HEK293 (cell line): Measurements from ENCODE around the gene CD79A.
A peak's percentile ranks its signal among the peaks of the same experiment; 100 is the strongest.

Experiments used
- CTCF ChIA-PET: fragments of 350-600 bp; formaldehyde crosslinking; extraction: SDS; loops from one replicate; lab custom pipeline; 2021; ENCODE audit warnings: antibody characterized with exemption; lab: Yijun Ruan, JAX
- POLR2A ChIA-PET: fragments of 300-600 bp; formaldehyde crosslinking; extraction: SDS; loops from one replicate; lab custom pipeline; 2020; ENCODE audit warnings: antibody characterized with exemption, inconsistent platforms; lab: Yijun Ruan, JAX
- H3K27ac ChIP-seq: fragments of 200-500 bp; sonication (Bioruptor generic); 2 replicates; pipeline ENCODE4 v1.5.1; 2014; ENCODE audit warnings: low read depth, low read length, control low read depth, inconsistent platforms; ENCODE audit errors: extremely low read depth
- H3K36me3 ChIP-seq, 2 experiments: fragments of 200-500 bp in 1 of 2; sonication (Bioruptor generic) in 1 of 2; 1 replicate in 1 of 2; 2 replicates in 1 of 2; pipeline ENCODE4 v1.5.1; 2014 to 2017; ENCODE audit warnings: inconsistent platforms in 2 of 2, low read length in 2 of 2; ENCODE audit not compliant: control insufficient read depth in 2 of 2, insufficient read depth in 1 of 2
- H3K4me1 ChIP-seq: fragments of 200-500 bp; sonication (Bioruptor generic); 2 replicates; pipeline ENCODE4 v1.5.1; 2014; ENCODE audit warnings: mild to moderate bottlenecking, low read length, inconsistent platforms; ENCODE audit not compliant: control insufficient read depth, insufficient read depth
- H3K4me3 ChIP-seq: 2 replicates; pipeline ENCODE4 v1.5.1; 2011; ENCODE audit warnings: low read depth, mild to moderate bottlenecking, control low read depth, low read length, moderate library complexity
- H3K9me3 ChIP-seq: fragments of 200-500 bp; sonication (Bioruptor generic); 2 replicates; pipeline ENCODE4 v1.5.1; 2014; ENCODE audit warnings: low read depth, low read length, inconsistent platforms; ENCODE audit not compliant: control insufficient read depth, insufficient read depth
- CTCF ChIP-seq: fragments of 450-650 bp; formaldehyde crosslinking; IDR thresholded peaks from 2 replicates; pipeline ENCODE4 v1.5.1; 2016; ENCODE audit warnings: missing biosample characterization, missing genetic modification characterization
- GFI1B ChIP-seq: fragments of 450-650 bp; formaldehyde crosslinking; IDR thresholded peaks from 2 replicates; pipeline ENCODE4 v1.5.1; 2016; ENCODE audit warnings: missing biosample characterization, missing genetic modification characterization
- GLIS2 ChIP-seq: fragments of 450-650 bp; formaldehyde crosslinking; IDR thresholded peaks from 2 replicates; pipeline ENCODE4 v1.5.1; 2016; ENCODE audit warnings: missing biosample characterization, missing genetic modification characterization
- HOXC10 ChIP-seq: sonication (generic); formaldehyde crosslinking; IDR thresholded peaks from 2 replicates; pipeline ENCODE4 v1.8.1; 2023; ENCODE audit warnings: mild to moderate bottlenecking, missing genetic modification reagents
- KLF1 ChIP-seq: fragments of 450-650 bp; formaldehyde crosslinking; IDR thresholded peaks from 2 replicates; pipeline ENCODE4 v1.5.1; 2016; ENCODE audit warnings: missing biosample characterization, missing genetic modification characterization
- TRIM28 ChIP-seq: IDR thresholded peaks from 2 replicates; pipeline ENCODE4 v1.6.1; 2011; ENCODE audit warnings: low read length, control low read depth, borderline replicate concordance
- ZBTB17 ChIP-seq: fragments of 450-650 bp; formaldehyde crosslinking; IDR thresholded peaks from 2 replicates; pipeline ENCODE4 v1.5.1; 2016; ENCODE audit warnings: missing biosample characterization, missing genetic modification characterization
- ZBTB7A ChIP-seq: fragments of 450-650 bp; formaldehyde crosslinking; IDR thresholded peaks from 2 replicates; pipeline ENCODE4 v1.5.1; 2016; ENCODE audit warnings: low read depth, missing biosample characterization, missing genetic modification characterization
- ZNF157 ChIP-seq: fragments of 450-650 bp; formaldehyde crosslinking; IDR thresholded peaks from 2 replicates; pipeline ENCODE4 v1.5.1; 2016; ENCODE audit warnings: missing biosample characterization, missing genetic modification characterization
- ZNF174 ChIP-seq: fragments of 450-650 bp; formaldehyde crosslinking; IDR thresholded peaks from 2 replicates; pipeline ENCODE4 v1.5.0; 2017; ENCODE audit warnings: missing biosample characterization, mild to moderate bottlenecking, missing genetic modification characterization
- ZNF23 ChIP-seq: fragments of 450-650 bp; formaldehyde crosslinking; IDR thresholded peaks from 2 replicates; pipeline ENCODE4 v1.5.1; 2016; ENCODE audit warnings: missing biosample characterization, missing genetic modification characterization, borderline replicate concordance
- ZNF239 ChIP-seq: fragments of 450-650 bp; formaldehyde crosslinking; IDR thresholded peaks from 2 replicates; pipeline ENCODE4 v1.5.1; 2016; ENCODE audit warnings: missing biosample characterization, missing genetic modification characterization
- ZNF366 ChIP-seq: fragments of 450-650 bp; formaldehyde crosslinking; conservative IDR thresholded peaks from 2 replicates; pipeline ENCODE4 v1.5.1; 2016; ENCODE audit warnings: missing biosample characterization, missing genetic modification characterization
- ZNF501 ChIP-seq: fragments of 450-650 bp; formaldehyde crosslinking; IDR thresholded peaks from 2 replicates; pipeline ENCODE4 v1.5.1; 2016; ENCODE audit warnings: missing biosample characterization, missing genetic modification characterization
- ZNF513 ChIP-seq: fragments of 450-650 bp; IDR thresholded peaks from 2 replicates; pipeline ENCODE4 v1.5.1; 2018; ENCODE audit warnings: missing biosample characterization, missing genetic modification characterization
- ZNF529 ChIP-seq: fragments of 450-650 bp; formaldehyde crosslinking; IDR thresholded peaks from 2 replicates; pipeline ENCODE4 v1.5.1; 2017; ENCODE audit warnings: missing genetic modification characterization, missing biosample characterization; ENCODE audit not compliant: insufficient replicate concordance
- ZNF560 ChIP-seq: fragments of 450-650 bp; formaldehyde crosslinking; IDR thresholded peaks from 2 replicates; pipeline ENCODE4 v1.5.1; 2017; ENCODE audit warnings: missing biosample characterization, missing genetic modification characterization, borderline replicate concordance
- ZNF654 ChIP-seq: fragments of 450-650 bp; formaldehyde crosslinking; IDR thresholded peaks from 2 replicates; pipeline ENCODE4 v1.5.1; 2016; ENCODE audit warnings: low read depth, missing biosample characterization, missing genetic modification characterization
- ZNF664 ChIP-seq: fragments of 450-650 bp; formaldehyde crosslinking; IDR thresholded peaks from 2 replicates; pipeline ENCODE4 v1.5.1; 2016; ENCODE audit warnings: missing biosample characterization, missing genetic modification characterization
- ZNF677 ChIP-seq: fragments of 450-650 bp; IDR thresholded peaks from 2 replicates; pipeline ENCODE4 v1.5.0; 2018; ENCODE audit warnings: missing biosample characterization, mild to moderate bottlenecking, missing genetic modification characterization, moderate library complexity
- ZNF692 ChIP-seq: fragments of 450-650 bp; formaldehyde crosslinking; IDR thresholded peaks from 2 replicates; pipeline ENCODE4 v1.5.1; 2016; ENCODE audit warnings: missing biosample characterization, missing genetic modification characterization

The CD79A gene

GRCh38 chr19:41897181-41897580, 20.1 kb downstream of the CD79A start:
- H3K27ac ChIP-seq, result no peak overlapping the region
- ChIA-PET POLR2A (interaction anchor here (0.5 kb wide), 1 partner anchor 9 kb away, joined by 4 read pairs; no protein-coding TSS in a partner anchor), CTCF (no interaction called here)
- TF ChIP-seq ZNF366 (tag by site-specific recombination) (no peak), ZNF560 (tag by site-specific recombination) (no peak), KLF1 (tag by site-specific recombination) (peak; percentile 43; the same call in 1 of the 2 replicates)
- H3K36me3 ChIP-seq, result peaks cover 51 to 52% of the 10 kb centered on the region in 2 experiments
- H3K4me3 ChIP-seq, result no peak overlapping the region
- H3K4me1 ChIP-seq, result no peaks in the 10 kb centered on the region
- H3K9me3 ChIP-seq, result no peaks in the 10 kb centered on the region

GRCh38 chr19:41897820-41898219, 20.7 kb downstream of the CD79A start:
- ChIA-PET CTCF (interaction anchor here (0.9 kb wide), 1 partner anchor 12 kb away, joined by 6 read pairs; no protein-coding TSS in a partner anchor), POLR2A (interaction anchor here (1.1 kb wide), 1 partner anchor 9 kb away, joined by 4 read pairs; no protein-coding TSS in a partner anchor)
- no peak overlapping the region for H3K4me3 ChIP-seq
- H3K36me3 ChIP-seq, result peaks cover 53 to 55% of the 10 kb centered on the region in 2 experiments
- no peaks in the 10 kb centered on the region for H3K4me1 ChIP-seq
- no peaks in the 10 kb centered on the region for H3K9me3 ChIP-seq
- no peak for TF ChIP-seq ZNF654 (tag by site-specific recombination)
- no peak for TF ChIP-seq ZNF677 (tag by site-specific recombination)
- TF ChIP-seq ZNF157 (tag by site-specific recombination), result no peak
- TF ChIP-seq TRIM28, result no peak
- TF ChIP-seq ZBTB7A (tag by site-specific recombination), result no peak
- no peak for TF ChIP-seq ZBTB17 (tag by site-specific recombination)
- no peak for TF ChIP-seq ZNF664 (tag by site-specific recombination)
- TF ChIP-seq GLIS2 (tag by site-specific recombination), result no peak
- TF ChIP-seq ZNF23 (tag by site-specific recombination), result no peak
- no peak for TF ChIP-seq ZNF529 (tag by site-specific recombination)
- no peak for TF ChIP-seq ZNF501
- no peak for TF ChIP-seq ZNF239 (tag by site-specific recombination)
- TF ChIP-seq ZNF174, result no peak
- TF ChIP-seq HOXC10 (CRISPR knock-in tag), result no peak
- TF ChIP-seq CTCF, result no peak
- TF ChIP-seq ZNF692 (tag by site-specific recombination), result no peak
- no peak for TF ChIP-seq ZNF513 (tag by site-specific recombination)
- no peak for TF ChIP-seq GFI1B (tag by site-specific recombination)
- TF ChIP-seq, all 188 proteins: peak for 0
- H3K27ac ChIP-seq, result no peak overlapping the region; the same call in 1 of the 2 replicates
